Right renal cortex interstitium (tissue), 3 donors: Measurements from ENCODE around the gene CDK19. TPM values are rescaled to one million over a fixed set of nuclear protein-coding genes. Genes with fewer than 3 reads are reported as not detected.
"Not testable (repeated sequence)": the region's sequence is repeated elsewhere in the genome, so short reads cannot be mapped to it uniquely, and the experiment has no call there.

ENCODE experiments used
- DNase-seq, 3 donors: peaks; one replicate each; pipeline ENCODE4 v3.0.0-alpha.2; 2013; ENCODE audit warnings: low read depth in 3 of 3, low spot score in 2 of 3
- polyA plus RNA-seq, 3 donors: library from polyadenylated mRNA; unstranded; fragments of 120-200 nt; gene quantifications; one replicate each; pipeline ENCODE4 v1.2.1, GENCODE V29; 2013; ENCODE audit not compliant: insufficient read length in 3 of 3

CDK19 gene
- polyA plus RNA-seq, 3 donors: 38.9 to 44.0 (median 39.6) TPM

DNA sequence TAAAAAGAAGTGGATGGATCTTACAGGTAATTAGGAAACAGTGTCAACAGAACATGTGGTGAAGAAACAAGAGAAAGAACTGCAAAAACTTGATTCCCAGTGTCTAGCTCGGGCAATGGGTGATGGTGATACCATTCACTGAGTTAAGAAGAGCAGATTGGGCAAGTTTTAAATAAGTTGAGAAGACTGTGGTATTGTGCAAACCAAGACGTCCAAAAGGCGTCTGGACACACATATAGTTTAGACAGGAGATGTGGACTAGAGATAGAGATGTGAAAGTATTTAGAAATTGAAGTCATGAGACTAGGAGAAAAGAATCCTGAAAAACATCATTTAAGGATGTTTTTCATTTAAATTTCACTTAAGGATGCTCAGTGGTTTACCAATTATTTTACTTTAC lies 53.9 kb downstream of the CDK19 start:
- no peak for DNase-seq

DNA sequence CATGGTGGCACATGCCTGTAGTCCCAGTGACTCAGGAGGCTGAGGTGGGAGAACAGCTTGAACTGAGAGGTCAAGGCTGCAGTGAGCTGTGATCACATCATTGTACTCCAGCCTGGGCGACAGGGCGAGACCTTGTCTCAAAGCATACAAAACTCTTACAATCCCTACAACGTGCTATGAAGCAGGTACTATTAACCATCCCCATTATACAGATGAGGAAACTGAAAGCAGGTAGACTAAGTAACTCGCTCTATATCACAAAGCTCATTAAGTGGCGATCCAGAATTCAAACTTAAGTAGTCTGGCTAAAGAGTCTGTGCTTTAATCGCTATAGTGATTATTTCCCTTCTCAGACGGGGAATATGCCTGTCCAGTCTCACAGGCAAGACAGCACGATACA lies 54.7 kb downstream of the CDK19 start:
- DNase-seq: no peak

- DNase-seq: not testable (repeated sequence)
Observed at GRCh38 chr6:110760098-110760497, 55.2 kb downstream of the CDK19 start.

GRCh38 chr6:110757926-110758325 lies 57.3 kb downstream of the CDK19 start:
- DNase-seq: no peak

DNA sequence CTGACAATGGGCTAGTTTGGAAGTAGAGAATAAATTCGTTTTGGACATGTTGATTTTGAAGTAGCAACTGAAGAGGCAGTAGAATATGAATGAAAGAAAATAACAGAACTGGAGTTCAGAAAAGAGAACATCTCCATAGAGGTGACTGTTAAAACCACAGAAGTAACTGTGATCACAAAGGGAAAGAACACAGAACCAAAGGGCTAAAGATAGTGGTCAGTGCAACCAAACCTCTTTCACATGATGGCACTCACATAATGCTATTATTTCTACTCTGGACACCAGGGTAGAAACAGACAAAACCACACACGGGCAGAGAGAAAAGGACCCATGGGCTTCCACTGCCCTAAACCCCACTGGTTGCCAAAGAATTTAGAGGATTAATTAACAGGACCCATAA lies 58.5 kb downstream of the CDK19 start:
- no peak for DNase-seq

- no peak for DNase-seq
Observed at GRCh38 chr6:110755411-110755834, 59.8 kb downstream of the CDK19 start.

DNA sequence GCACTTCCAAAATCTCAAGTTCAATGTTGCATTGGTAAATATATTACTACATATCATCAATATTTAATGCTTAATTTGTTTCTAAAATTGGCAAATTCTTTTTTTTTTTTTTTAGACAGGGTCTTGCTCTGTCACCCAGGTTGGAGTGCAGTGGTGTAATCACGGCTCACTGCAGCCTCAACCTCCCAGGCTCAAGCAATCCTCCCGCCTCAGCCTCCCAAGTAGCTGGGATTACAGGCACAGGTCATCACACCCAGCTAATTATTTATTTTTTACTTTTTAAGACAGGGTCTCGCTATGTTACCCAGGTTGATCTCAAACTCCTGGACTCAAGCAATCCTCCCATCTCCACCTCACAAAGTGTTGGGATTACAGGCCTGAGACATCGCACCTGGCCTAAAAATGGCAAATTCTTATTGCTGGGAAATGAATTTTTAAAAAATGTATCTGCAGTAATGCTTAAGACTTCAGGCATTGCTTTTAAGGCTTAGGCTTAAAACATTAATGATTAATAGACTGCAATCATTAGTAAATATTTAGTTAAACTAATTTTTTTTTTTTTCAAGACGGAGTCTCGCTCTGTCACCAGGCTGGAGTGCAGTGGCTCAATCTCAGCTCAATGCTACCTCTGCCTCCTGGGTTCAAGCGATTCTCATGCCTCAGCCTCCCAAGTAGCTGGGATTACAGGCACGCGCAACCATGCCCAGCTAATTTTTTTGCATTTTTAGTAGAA lies 61.2 kb downstream of the CDK19 start:
- DNase-seq: not testable (repeated sequence)

- no peak for DNase-seq
Observed at GRCh38 chr6:110748453-110748852, 66.8 kb downstream of the CDK19 start.

- no peak for DNase-seq
Observed at GRCh38 chr6:110746680-110747079, 68.6 kb downstream of the CDK19 start.

DNA sequence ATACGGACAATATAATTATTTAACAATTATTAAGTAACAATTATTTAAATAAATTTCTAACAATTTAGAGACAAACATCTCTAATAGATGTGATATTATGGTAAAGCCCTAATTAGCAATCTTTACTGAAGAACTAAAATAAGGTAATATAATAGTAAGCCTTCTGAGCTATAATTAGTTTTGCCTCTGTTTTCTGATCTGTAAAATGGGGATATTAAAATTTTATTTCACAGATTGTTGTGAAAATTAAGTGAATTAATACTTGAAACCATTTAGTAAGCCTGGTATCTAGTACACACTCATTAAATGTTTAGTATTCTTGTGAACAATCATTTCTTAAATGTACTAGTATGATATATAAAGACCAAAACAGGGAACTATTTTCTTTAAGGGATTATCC lies 70.3 kb downstream of the CDK19 start:
- no peak for DNase-seq

GRCh38 chr6:110742552-110742951 lies 72.7 kb downstream of the CDK19 start:
- not testable (repeated sequence) for DNase-seq

DNA sequence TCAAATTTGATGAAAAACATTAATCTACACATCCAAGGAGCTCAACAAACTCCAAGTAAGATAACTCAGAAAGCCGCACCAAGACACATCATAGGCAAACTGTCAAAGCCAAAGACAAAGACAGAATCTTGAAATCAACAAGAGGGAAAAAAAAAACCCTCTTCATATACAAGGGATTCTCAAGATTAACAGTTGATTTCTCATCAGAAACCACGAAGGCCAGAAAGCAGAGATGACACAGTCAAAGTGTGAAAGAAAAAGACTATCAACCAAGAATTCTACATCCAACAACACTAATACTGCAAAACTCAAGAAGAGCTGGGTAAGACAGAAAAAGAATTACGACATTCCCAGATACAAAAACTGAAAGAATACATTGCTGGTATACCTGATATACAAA lies 73.8 kb downstream of the CDK19 start:
- DNase-seq: no peak

GRCh38 chr6:110738899-110739365 lies 76.3 kb downstream of the CDK19 start:
- no peak for DNase-seq

DNA sequence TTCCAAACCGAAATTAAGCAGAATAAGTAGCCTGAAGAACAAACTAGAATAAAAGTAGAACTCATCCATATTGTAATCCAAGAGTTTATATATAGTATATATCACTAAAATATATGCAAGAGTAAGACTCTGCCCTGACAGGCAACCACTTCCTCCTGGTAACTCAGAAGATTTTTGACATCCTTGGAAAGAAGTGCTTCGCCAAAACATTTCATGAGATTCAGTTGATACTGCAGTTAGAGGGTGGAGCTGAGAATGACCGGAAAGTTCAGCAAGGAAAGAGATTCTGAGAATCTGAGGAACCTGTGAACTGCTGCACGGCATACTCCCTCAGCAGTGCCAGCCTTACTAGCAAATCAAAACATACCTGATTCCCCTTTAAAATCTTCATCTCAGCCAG lies 79.6 kb downstream of the CDK19 start:
- no peak for DNase-seq

DNA sequence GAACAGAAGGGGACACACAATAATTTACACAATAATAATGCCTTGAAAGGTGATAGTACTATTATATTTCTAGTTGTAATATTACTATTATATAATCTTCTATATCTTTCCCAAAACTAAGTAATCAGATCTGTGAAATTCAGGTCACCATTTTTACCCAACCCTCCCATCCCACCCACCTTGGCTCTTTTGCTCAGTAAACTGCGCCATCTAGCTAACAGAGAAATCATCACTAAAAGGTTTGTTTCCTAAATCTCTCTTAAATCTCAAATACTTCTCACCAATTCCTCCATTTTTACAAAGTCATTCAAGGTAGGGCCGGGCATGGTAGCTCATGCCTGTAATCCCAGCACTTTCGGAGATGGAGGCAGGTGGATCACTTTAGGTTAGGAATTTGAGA lies 83.4 kb downstream of the CDK19 start:
- DNase-seq: no peak

- no peak for DNase-seq
Observed at GRCh38 chr6:110731196-110731595, 84.1 kb downstream of the CDK19 start.

GRCh38 chr6:110728501-110728900 lies 86.8 kb downstream of the CDK19 start:
- no peak for DNase-seq

DNA sequence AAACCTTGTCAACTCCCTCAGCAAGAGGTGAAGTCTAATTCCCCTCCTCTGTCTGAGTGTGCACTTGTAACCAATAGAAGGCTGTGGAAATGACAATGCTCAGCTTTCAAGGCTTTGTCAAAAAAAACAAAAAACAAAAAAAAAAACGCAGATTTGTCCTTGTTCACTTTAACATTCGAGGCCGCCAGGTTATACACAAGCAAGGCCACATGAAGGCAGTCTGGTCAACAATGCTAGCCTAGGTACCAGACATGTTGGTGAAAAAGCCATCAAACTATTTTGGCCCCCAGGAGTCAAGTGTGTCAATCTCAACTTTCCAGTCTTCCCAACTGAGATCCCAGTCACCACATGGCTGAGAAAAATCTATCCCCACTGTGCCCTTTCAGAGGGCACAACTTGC lies 92.3 kb downstream of the CDK19 start:
- no peak for DNase-seq

- DNase-seq: no peak
Observed at GRCh38 chr6:110720066-110720465, 95.2 kb downstream of the CDK19 start.

DNA sequence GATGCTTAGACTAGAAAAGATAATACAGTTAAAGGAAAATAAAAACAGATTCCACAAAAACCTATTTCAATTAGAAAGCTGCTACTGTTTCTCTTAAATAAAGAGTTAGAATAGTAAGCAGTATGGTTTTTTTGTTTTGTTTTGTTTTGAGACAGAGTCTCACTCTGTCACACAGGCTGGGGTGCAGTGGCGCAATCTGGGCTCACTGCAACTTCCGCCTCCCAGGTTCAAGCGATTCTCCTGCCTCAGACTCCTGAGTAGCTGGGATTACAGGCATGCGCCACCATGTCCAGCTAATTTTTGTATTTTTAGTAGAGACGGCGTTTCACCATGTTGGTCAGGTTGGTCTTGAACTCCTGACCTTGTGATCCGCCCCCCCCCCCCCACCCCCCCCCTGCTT lies 95.7 kb downstream of the CDK19 start:
- DNase-seq: not testable (repeated sequence)

DNA sequence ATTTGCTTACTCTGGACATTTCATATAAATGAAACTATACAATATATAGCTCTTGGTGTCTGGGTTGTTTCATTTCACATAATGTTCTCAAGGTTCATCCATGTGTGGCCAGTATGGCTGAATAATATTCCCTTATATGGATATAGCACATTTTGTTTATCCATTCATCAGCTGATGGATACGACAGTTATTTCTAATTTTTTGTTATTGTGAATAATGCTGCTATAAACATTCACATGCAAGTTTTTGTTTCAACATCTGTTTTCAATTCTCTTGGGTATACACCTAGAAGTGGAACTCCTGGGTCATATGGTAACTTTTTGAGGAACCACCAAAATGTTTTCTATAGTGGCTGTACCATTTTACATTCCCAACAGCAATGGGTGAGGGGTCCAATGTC lies 101.1 kb downstream of the CDK19 start:
- DNase-seq: no peak

DNA sequence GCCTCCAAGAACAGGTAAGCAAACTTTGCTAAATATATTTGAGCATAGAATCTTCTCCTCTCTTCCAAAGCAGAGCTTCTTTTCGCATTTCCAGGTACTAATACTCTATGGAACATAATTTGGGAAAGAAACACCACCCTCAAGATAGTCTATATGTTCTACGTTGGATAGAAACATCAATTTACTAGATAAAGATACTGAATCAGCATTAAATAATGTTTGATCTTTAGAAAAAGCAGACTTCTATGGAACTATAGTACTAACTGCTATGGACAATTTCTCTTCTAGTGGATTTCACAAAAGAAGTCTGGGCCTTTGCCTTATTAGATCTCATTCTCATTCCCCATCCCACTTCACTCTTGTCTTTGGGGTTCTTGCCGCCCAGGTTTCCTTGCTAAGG lies 103.0 kb downstream of the CDK19 start:
- DNase-seq: no peak

DNA sequence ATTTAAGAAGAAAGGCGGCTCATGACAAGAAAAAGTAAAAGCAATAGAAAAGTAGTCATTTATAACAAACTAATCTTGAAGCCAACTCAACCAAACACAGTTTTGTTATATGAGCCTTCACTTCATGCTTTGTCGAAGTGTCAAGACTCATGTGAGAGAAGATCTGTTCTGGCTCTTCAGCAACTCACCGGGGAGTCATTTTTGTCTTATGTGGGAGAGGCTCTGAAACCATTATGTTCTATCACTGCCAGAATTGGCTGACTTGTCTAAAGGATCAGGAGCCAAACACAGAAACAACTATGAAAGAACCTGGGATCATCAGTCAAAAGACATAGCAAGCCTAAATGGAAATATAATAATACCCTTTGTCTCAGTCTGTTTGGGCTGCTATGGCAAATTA lies 105.2 kb downstream of the CDK19 start:
- no peak for DNase-seq
